Fibroblast of skin of left biceps (primary cell): ENCODE measurements around the gene MYO19.

Experiments used
- DNase-seq, 2 experiments: peaks; one replicate each; pipeline ENCODE4 v3.0.0-alpha.2; 2013; ENCODE audit warnings: low read depth in 2 of 2

The MYO19 gene

GRCh38 chr17:36534840-36535668, at the start of gene MYO19, which contains the start of gene PIGW:
Gene MYO19, minus strand, starts transcription at chr17:36534868. Its CDS starts 2,330 bp downstream, at chr17:36532538.
Gene PIGW, plus strand, starts transcription at chr17:36534987. Its CDS starts 2,115 bp downstream, at chr17:36537102.
- peak; percentile 63 to 68 for DNase-seq

- no peak for DNase-seq
Measured at GRCh38 chr17:36583787-36584186, 49.1 kb upstream of the MYO19 start.

- no peak for DNase-seq
Measured at GRCh38 chr17:36578671-36579070, 44.0 kb upstream of the MYO19 start.

- DNase-seq: no peak
Measured at GRCh38 chr17:36576793-36577192, 42.1 kb upstream of the MYO19 start.

GRCh38 chr17:36575028-36575427, 40.4 kb upstream of the MYO19 start:
- no peak for DNase-seq

GRCh38 chr17:36566081-36566480, 31.4 kb upstream of the MYO19 start:
- DNase-seq: no peak

- no peak for DNase-seq
Measured at GRCh38 chr17:36553459-36553858, 18.8 kb upstream of the MYO19 start.

GRCh38 chr17:36550491-36551417, 16.1 kb upstream of the MYO19 start:
- DNase-seq: no peak

- no peak for DNase-seq
Measured at GRCh38 chr17:36547776-36548175, 13.1 kb upstream of the MYO19 start.

GRCh38 chr17:36546418-36547093, 11.9 kb upstream of the MYO19 start:
- no peak for DNase-seq

GRCh38 chr17:36545465-36546417, 11.1 kb upstream of the MYO19 start:
- peak; percentile 96 for DNase-seq

GRCh38 chr17:36545077-36545464, 10.4 kb upstream of the MYO19 start:
- no peak for DNase-seq

GRCh38 chr17:36544307-36545076, 9.8 kb upstream of the MYO19 start, which contains the start of gene GGNBP2:
Gene GGNBP2, plus strand, starts transcription at chr17:36544919. Its CDS starts 806 bp downstream, at chr17:36545725.
- peak; percentile 82 to 84 for DNase-seq

GRCh38 chr17:36544044-36544306, 9.3 kb upstream of the MYO19 start:
- DNase-seq: no peak

GRCh38 chr17:36542755-36543154, 8.1 kb upstream of the MYO19 start:
- no peak for DNase-seq

- no peak for DNase-seq
Measured at GRCh38 chr17:36540696-36541095, 6.0 kb upstream of the MYO19 start.

- DNase-seq: no peak
Measured at GRCh38 chr17:36535669-36536081, 1.0 kb upstream of the MYO19 start.

GRCh38 chr17:36533935-36534839, 481 bp downstream of the MYO19 start:
- no peak for DNase-seq

GRCh38 chr17:36532435-36532975, 2.2 kb downstream of the MYO19 start:
- DNase-seq: no peak
